Ammon's horn (tissue), 1 donor: ENCODE results near the gene EGR4.

Source experiments
- DNase-seq: peaks from one replicate; pipeline ENCODE4 v3.0.0-alpha.2; 2016; ENCODE audit warnings: low spot score

The EGR4 gene

GRCh38 chr2:73293534-73294171, at the start of gene EGR4:
TSS of gene EGR4 (minus strand) at chr2:73293548. CDS start at chr2:73293317, 231 bp downstream.
- peak; percentile 86 for DNase-seq

DNA sequence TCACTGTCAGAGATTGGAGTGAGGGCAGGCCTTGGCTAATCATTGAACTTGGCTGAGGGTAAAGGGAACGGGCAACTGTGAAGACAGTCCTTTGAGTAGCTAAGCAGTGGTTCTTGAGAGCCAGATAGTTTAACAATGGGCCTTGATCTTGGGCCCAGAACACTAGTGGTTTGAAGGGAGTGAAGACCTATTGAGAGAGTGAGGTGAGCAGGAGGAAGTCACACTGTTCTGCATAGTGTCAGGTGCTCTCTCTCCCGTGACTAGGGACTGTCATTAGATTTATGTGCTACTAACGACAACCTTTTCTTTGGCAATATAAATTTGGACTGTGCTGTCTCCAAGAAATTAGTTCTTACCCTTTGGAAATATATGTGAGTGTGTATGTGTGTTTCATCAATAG, 47.7 kb upstream of the EGR4 start:
- DNase-seq: no peak

- DNase-seq: no peak
These were observed 45.9 kb upstream of the EGR4 start for GRCh38 chr2:73339201-73339600.

GRCh38 chr2:73337828-73338227, 44.5 kb upstream of the EGR4 start:
- no peak for DNase-seq

GRCh38 chr2:73334620-73335019, 41.3 kb upstream of the EGR4 start:
- DNase-seq: no peak

DNA sequence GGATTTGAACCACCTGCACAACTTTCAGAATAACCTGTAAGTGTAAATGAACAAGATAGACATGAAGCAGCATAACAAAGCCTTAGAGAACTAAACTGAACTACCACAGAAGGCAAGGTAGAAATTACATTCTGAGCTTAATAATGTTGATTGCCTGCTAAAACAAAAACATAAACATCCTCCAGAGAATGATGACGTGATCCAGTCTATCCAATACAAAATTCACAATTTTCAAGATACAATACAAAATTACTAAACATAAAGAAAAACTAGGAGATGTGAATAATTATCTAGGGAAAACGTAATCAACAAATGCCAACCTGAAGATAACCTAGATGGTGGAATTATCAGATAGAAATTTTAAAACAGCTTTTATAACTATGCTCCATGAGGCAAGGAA, 40.7 kb upstream of the EGR4 start:
- DNase-seq: no peak

DNA sequence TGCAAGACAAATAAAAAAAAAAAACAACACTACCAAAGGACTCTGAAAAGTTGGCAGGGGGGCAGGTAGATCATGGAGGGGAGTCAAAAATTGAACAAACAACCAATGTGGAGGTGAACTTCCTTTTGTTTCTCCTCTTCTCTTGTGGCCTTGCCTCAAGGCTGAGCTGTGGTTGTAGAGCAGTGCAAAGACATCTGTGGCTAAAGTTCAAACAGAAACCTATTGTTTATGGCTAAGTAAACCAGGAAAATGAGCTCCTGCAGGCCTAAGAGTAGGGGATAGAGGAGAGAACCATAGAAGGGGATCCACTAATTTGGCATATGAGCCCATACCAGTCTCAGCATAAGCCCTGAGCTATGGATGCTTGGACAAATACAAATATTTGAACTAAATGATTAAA, 40.2 kb upstream of the EGR4 start:
- no peak for DNase-seq

DNA sequence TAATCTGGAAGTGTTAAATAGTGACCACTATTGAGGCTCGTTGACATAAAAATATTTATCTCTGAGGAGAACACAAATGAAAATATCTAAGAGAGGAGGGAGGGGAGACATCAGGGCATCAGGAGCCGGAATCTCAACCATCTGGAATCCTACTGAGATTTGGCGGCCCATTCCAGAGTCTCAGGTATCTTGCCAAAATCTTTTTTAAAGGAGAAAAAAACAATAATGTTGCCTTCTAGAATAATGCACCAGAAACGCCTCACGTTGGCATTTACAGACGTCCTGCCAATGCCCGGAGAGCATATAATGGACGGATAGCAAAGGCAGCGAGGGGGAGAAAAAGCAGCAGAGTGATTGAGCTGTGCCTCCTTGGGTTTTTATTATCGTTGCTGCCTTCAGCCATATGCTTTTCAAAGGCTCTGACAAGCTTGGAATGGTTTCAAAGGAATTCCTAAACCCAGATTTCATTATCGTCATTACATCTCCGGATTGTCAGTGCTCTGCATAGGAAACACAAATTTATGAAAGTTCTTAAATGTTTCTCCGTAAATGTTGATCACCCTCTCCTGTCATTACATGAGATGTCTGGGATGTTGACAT, 30.9 kb upstream of the EGR4 start:
- peak; percentile 8 for DNase-seq

- DNase-seq: no peak
These were observed 30.2 kb upstream of the EGR4 start for GRCh38 chr2:73323551-73323950.

GRCh38 chr2:73314441-73314840, 21.1 kb upstream of the EGR4 start:
- no peak for DNase-seq

DNA sequence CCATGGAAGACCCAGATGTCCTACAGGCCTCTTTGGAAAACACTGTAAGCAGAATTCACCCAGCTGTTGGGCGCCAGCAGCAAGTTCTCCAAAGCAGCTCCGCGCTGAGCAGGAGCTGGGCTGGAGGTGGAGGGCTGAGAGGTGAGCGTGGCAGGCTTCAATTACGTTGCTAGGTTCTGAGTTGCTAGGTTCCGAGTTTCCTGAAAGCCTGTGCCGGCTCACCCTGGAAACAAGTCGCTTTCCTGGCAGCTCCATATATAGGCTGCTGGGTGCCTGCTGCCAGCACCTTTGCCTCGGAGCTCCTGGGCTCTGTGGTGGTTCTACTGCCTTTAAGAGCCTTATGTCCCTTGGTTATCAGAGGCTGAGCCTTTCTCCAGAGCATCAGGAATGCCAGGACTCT, 14.4 kb upstream of the EGR4 start:
- peak; percentile 69 for DNase-seq

- DNase-seq: no peak
These were observed 8.3 kb upstream of the EGR4 start for GRCh38 chr2:73301636-73302035.

DNA sequence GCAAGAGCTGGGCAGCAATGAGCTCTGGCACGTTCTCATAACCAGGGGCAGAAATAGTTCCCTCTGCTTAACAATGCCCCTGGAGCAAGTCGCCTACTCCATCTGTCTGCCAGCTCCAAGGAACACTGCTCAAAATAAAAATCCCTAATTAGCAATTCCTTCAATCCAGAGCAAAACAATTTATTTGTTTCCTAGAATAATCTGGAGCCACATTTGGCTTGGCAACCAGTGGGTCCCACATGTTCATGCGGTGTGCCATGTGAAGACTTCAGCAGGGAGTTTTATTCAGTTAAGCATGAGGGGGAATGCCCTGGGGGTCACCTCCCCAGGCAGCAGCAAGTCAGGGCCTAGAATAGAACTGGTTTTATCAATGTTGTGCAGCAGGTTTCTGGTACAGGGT, 7.6 kb upstream of the EGR4 start:
- DNase-seq: no peak

DNA sequence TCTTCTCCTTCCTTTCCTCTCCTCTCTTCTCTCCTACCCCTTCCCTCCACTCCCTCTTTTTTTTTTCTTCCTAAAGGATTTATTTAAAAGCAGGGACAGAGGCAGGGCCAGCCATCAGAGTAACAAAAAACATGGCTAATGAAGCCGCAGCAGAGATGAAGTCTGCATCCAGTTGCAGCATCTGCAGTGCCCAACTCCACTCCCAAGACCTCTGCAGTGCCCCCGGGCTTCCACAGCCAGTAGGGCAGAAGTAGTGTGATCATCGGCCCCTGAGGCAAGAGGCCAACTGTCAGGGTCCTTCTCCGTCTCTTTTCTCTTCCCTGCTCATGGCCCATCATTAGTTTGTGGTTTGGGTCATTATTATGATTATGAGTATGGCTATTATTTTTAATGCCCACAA, 4.2 kb upstream of the EGR4 start:
- DNase-seq: no peak

DNA sequence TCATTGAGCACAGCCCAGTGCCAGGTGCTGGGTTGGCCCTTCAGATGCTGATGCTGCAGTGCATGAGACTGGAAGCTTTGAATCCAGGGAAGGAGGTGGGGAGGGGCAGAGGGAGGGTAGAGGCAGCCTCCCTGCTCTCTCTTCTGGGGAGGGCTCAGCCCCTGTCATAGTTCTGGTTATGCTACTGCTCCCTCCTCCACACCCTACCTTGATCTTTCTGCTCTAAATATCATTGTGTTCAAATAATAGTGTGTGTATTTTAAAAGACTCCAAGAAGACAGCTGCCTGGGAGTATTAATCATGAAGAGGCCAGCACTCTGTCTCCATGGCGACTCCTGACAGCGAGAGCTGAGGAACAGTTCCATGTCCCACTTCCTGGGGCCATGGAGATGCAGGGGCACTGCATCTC, 3.8 kb upstream of the EGR4 start:
- DNase-seq: no peak

DNA sequence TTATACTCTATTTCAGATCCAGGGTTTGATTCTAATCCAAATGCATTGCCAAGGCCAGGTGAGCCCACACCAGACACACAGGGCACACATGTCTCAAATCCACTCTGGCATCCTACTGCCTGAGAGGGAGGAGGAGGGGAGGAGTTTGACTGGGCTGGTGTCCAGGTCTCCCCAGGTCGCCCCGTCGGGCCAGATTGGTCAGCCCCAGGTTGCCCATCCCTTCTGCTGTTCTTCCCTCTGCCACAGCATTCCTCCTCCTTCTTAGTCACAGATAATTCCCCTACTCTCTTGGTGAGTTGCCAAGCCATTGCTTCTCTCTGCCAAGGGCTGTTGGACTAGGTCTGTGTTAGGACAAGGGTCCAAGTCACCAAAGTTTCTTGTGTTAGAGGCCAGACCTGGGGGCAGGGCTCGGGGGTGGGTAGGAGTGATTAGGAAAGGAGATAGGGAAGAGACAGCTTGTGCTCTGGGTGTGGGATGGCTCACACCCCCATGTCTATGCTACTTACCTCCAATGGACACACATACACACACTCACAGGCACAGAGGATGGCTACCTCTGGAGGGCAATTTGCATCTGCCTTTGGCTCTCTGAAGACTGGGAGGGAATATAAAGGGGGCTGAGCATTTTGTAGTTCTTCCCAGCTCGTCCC, 2.5 kb upstream of the EGR4 start:
- no peak for DNase-seq

DNA sequence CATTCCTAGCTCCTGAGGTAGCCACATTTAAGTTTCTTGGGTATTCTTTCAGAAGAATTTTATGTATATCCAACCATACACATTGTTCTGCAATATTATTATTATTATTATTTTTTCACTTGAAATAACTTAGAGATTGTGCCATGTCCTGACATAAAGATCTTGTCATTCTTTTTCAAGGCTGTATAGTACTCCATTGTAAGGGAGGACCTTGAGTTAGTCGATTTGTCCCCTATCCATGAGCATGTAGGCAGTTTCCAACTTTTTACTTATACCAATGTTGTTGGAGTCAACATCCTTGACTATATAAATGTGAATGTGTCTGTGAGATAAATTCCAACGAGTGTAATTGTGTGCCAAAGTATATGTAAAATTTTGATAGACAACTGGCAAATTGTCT, 891 bp upstream of the EGR4 start:
- no peak for DNase-seq

- DNase-seq: no peak
These were observed 328 bp downstream of the EGR4 start for GRCh38 chr2:73292906-73293533.

GRCh38 chr2:73292316-73292905, 937 bp downstream of the EGR4 start:
- DNase-seq: no peak

DNA sequence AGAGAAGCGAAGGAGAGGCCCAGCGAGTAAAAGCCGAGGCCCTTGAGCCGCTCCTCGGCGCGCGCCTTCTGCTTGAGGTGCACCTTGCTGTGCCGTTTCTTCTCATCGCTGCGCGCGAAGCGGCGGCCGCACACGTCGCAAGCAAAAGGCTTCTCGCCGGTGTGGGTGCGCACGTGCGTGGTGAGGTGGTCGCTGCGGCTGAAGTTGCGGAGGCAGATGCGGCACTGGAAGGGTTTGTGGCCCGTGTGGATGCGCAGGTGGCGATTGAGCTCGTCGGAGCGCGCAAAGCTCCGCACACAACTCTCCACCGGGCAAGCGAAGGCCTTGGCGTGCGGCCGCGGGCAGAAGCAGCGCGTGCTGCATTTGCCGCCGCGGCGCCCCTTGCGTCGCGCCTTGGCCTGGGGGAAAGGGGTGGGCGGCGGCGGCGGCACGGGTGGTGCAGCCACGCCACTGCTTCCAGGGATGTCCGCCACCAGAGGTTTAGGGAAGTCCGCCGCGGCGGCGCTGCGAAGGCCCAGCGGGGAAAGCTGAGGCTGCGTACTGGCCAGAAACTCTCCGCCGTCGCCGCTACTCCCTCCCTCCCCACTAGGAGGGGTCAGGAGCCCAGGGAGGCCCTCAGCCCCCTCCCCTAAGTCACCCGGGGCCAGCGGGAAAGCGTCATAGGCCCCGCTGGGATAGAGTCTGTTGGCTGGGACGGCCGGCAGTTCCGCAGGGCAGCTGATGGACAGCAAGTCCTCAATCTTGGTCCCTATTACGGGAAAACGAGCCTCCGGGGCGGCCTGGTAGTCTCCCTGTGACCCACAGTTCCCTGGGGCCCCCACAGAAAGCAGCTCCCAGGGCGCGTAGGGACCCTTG, 1.7 kb downstream of the EGR4 start:
- DNase-seq: no peak

DNA sequence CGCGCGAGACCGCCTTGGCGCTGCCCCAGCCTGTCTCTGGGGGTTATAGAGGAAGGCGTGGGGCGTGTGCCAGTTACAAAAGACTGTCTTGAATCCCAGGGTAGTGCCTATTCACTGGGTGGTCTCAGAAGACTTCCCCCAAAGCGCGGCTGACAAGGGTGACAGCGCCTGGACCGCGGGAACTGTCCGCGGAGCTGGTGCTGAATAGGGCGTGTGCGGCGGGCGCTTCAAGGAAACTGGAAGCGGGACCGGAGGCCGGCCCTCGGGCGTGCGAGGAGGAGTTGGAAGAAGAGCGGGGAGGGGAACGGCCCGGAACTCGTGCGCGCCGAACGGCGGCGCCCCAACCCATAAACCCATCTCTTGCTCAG, 2.3 kb downstream of the EGR4 start:
- no peak for DNase-seq
